OCI-LY1 (cell line): Measurements from ENCODE around the gene SALL4.

Experiments
- CTCF ChIP-seq: fragments of 200-600 bp; sonication (generic), shearing (Covaris generic); IDR thresholded peaks from 2 replicates; pipeline ENCODE4 v1.5.1; 2017; ENCODE audit warnings: mild to moderate bottlenecking, antibody characterized with exemption, low read length, moderate library complexity, mixed read lengths
- EZH2 ChIP-seq: fragments of 200-600 bp; sonication (generic), shearing (Covaris generic); IDR thresholded peaks from 2 replicates; pipeline ENCODE4 v1.8.0; 2017; ENCODE audit warnings: borderline replicate concordance, mixed run types, mild to moderate bottlenecking, antibody characterized with exemption, low read length, moderate library complexity, mixed read lengths

DNA sequence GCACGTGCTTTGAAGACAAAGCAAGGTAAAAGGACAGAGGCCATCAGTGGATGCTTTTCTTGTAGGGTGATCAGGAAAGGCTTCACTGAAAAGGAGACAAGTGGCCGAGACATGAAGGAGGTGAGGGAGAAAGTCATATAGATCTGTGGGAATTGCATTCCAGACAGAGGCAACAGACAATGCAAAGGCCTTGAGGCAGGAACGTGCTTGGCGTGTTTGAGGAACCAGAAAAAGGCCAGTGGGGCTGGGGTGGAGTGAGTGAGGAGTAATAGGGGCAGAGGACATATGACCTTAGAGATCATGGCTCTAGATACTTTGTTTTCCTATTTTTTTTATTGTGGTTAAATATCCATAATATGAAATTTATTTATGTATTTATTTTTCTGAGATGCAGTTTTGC lies 10.5 kb upstream of the SALL4 start:
- TF ChIP-seq EZH2 (no peak), CTCF (no peak)
